ENCODE data around the gene NPHS1. TPM values are rescaled to one million over a fixed set of nuclear protein-coding genes. Genes with fewer than 3 reads are reported as not detected.

NPHS1 gene
- polyA plus RNA-seq, 1 donor from 2014 or later, result 0.05 TPM

DNA sequence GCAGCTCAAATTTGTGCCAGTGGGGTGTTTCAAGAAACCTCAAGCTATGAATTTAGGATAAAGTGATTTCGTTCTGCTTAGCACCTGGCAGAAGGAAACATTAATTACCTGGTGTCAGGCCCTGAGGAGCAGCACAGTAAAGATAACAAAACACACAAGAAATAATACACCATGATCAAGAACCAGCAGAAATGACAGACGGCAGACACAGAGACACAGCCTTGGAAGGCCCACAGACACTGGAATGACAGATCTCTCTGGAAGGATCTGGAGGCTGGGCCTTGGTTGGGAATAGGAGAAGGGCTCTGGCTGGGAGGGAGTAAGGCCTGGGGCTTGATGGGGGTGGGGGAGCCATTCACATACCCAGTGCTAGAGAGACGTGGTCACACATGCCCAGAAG, 50.5 kb downstream of the NPHS1 start:
- H3K9me2 ChIP-seq (ENCODE audit: insufficient read depth, low read length), result no peaks in the 10 kb centered on the region
- no peaks in the 10 kb centered on the region for H4K20me1 ChIP-seq (ENCODE audit: insufficient read depth)
- TF ChIP-seq, protein P1, sequence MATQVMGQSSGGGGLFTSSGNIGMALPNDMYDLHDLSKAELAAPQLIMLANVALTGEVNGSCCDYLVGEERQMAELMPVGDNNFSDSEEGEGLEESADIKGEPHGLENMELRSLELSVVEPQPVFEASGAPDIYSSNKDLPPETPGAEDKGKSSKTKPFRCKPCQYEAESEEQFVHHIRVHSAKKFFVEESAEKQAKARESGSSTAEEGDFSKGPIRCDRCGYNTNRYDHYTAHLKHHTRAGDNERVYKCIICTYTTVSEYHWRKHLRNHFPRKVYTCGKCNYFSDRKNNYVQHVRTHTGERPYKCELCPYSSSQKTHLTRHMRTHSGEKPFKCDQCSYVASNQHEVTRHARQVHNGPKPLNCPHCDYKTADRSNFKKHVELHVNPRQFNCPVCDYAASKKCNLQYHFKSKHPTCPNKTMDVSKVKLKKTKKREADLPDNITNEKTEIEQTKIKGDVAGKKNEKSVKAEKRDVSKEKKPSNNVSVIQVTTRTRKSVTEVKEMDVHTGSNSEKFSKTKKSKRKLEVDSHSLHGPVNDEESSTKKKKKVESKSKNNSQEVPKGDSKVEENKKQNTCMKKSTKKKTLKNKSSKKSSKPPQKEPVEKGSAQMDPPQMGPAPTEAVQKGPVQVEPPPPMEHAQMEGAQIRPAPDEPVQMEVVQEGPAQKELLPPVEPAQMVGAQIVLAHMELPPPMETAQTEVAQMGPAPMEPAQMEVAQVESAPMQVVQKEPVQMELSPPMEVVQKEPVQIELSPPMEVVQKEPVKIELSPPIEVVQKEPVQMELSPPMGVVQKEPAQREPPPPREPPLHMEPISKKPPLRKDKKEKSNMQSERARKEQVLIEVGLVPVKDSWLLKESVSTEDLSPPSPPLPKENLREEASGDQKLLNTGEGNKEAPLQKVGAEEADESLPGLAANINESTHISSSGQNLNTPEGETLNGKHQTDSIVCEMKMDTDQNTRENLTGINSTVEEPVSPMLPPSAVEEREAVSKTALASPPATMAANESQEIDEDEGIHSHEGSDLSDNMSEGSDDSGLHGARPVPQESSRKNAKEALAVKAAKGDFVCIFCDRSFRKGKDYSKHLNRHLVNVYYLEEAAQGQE (IDR thresholded peaks at IDR 0.05; ENCODE audit: borderline replicate concordance), result no peak
- TF ChIP-seq TAF1 (IDR thresholded peaks at IDR 0.05; ENCODE audit: low read depth) (no peak), EP300 (conservative IDR thresholded peaks at IDR 0.05; ENCODE audit: poor library complexity, severe bottlenecking) (no peak), EZH2 (IDR thresholded peaks at IDR 0.05; ENCODE audit: borderline replicate concordance, insufficient read depth, low read length, poor library complexity, severe bottlenecking) (no peak), RAD21 (conservative IDR thresholded peaks at IDR 0.05) (no peak), POLR2AphosphoS5 (IDR thresholded peaks at IDR 0.05) (no peak), MXI1 (conservative IDR thresholded peaks at IDR 0.05; ENCODE audit: poor library complexity, severe bottlenecking) (no peak), SMC3 (conservative IDR thresholded peaks at IDR 0.05; ENCODE audit: poor library complexity) (no peak)
- TF ChIP-seq, protein P2, sequence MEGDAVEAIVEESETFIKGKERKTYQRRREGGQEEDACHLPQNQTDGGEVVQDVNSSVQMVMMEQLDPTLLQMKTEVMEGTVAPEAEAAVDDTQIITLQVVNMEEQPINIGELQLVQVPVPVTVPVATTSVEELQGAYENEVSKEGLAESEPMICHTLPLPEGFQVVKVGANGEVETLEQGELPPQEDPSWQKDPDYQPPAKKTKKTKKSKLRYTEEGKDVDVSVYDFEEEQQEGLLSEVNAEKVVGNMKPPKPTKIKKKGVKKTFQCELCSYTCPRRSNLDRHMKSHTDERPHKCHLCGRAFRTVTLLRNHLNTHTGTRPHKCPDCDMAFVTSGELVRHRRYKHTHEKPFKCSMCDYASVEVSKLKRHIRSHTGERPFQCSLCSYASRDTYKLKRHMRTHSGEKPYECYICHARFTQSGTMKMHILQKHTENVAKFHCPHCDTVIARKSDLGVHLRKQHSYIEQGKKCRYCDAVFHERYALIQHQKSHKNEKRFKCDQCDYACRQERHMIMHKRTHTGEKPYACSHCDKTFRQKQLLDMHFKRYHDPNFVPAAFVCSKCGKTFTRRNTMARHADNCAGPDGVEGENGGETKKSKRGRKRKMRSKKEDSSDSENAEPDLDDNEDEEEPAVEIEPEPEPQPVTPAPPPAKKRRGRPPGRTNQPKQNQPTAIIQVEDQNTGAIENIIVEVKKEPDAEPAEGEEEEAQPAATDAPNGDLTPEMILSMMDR (IDR thresholded peaks at IDR 0.05; ENCODE audit: poor library complexity, severe bottlenecking), result no peak
- no peak overlapping the region for H3K27ac ChIP-seq (ENCODE audit: low read length)
- H3K9ac ChIP-seq (ENCODE audit: low read length), result no peak overlapping the region
- H2AFZ ChIP-seq (ENCODE audit: low read depth, low read length), result no peak overlapping the region
- H3K27me3 ChIP-seq (ENCODE audit: insufficient read depth, low read depth, low read length), result peaks cover 11% of the 10 kb centered on the region
- H3F3A ChIP-seq (ENCODE audit: insufficient read depth, low read length, poor library complexity, severe bottlenecking), result no peaks in the 10 kb centered on the region
- no peaks in the 10 kb centered on the region for H3K36me3 ChIP-seq (ENCODE audit: insufficient read depth, low read length)
- no peaks in the 10 kb centered on the region for H3K79me2 ChIP-seq (replicated peaks; ENCODE audit: insufficient read depth, low read length)
- no peak overlapping the region for H3K4me3 ChIP-seq (ENCODE audit: low read length)
- H3K9me3 ChIP-seq (ENCODE audit: low read length), result no peaks in the 10 kb centered on the region
- H3K4me2 ChIP-seq (ENCODE audit: low read length), result no peak overlapping the region

DNA sequence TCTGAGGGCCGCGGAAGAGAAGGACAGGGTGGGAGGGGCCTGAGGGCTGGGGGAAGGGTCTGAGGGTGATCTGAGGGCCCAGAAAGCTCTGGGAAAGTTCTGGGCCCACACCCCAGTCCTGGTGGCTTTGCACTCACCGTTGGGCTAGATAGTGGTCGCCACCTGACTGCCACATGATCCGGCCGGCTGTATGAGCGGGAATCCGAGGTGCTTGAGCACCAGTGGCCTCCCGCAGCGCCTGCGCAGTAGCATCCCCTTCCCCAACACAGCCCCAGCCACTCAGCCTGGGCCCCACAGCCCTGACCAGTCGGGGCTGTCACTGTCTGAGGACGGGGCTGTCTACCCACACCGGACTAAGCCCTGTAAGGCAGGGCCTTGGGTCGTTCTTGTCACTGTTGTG, 54.6 kb downstream of the NPHS1 start:
- Histone ChIP-seq H3K4me3 (ENCODE audit: low read length) (no peak overlapping the region), H3K79me2 (replicated peaks; ENCODE audit: insufficient read depth, low read length) (no peaks in the 10 kb centered on the region), H3K9ac (ENCODE audit: low read length) (no peak overlapping the region)

More for the DNA sequence above, 54.6 kb downstream of the NPHS1 start:
- Histone ChIP-seq H3K27me3 (ENCODE audit: insufficient read depth, low read depth, low read length) (peaks cover 19% of the 10 kb centered on the region), H3F3A (ENCODE audit: insufficient read depth, low read length, poor library complexity, severe bottlenecking) (no peaks in the 10 kb centered on the region), H3K27ac (ENCODE audit: low read length) (no peak overlapping the region), H3K36me3 (ENCODE audit: insufficient read depth, low read length) (no peaks in the 10 kb centered on the region), H3K9me2 (ENCODE audit: insufficient read depth, low read length) (no peaks in the 10 kb centered on the region), H2AFZ (ENCODE audit: low read depth, low read length) (no peak overlapping the region), H4K20me1 (ENCODE audit: insufficient read depth) (no peaks in the 10 kb centered on the region), H3K4me2 (ENCODE audit: low read length) (no peak overlapping the region), H3K9me3 (ENCODE audit: low read length) (no peaks in the 10 kb centered on the region)
- TF ChIP-seq EP300 (conservative IDR thresholded peaks at IDR 0.05; ENCODE audit: poor library complexity, severe bottlenecking) (no peak), POLR2AphosphoS5 (IDR thresholded peaks at IDR 0.05) (no peak), EZH2 (IDR thresholded peaks at IDR 0.05; ENCODE audit: borderline replicate concordance, insufficient read depth, low read length, poor library complexity, severe bottlenecking) (no peak), RAD21 (conservative IDR thresholded peaks at IDR 0.05) (no peak), MXI1 (conservative IDR thresholded peaks at IDR 0.05; ENCODE audit: poor library complexity, severe bottlenecking) (no peak), TAF1 (IDR thresholded peaks at IDR 0.05; ENCODE audit: low read depth) (no peak), SMC3 (conservative IDR thresholded peaks at IDR 0.05; ENCODE audit: poor library complexity) (no peak)
- TF ChIP-seq, protein P1 (IDR thresholded peaks at IDR 0.05; ENCODE audit: borderline replicate concordance), result no peak
- TF ChIP-seq, protein P2 (IDR thresholded peaks at IDR 0.05; ENCODE audit: poor library complexity, severe bottlenecking), result no peak

Data from neural cell (in vitro differentiated cells).